Measurements from ENCODE around the gene LRP5.

The LRP5 gene

DNA sequence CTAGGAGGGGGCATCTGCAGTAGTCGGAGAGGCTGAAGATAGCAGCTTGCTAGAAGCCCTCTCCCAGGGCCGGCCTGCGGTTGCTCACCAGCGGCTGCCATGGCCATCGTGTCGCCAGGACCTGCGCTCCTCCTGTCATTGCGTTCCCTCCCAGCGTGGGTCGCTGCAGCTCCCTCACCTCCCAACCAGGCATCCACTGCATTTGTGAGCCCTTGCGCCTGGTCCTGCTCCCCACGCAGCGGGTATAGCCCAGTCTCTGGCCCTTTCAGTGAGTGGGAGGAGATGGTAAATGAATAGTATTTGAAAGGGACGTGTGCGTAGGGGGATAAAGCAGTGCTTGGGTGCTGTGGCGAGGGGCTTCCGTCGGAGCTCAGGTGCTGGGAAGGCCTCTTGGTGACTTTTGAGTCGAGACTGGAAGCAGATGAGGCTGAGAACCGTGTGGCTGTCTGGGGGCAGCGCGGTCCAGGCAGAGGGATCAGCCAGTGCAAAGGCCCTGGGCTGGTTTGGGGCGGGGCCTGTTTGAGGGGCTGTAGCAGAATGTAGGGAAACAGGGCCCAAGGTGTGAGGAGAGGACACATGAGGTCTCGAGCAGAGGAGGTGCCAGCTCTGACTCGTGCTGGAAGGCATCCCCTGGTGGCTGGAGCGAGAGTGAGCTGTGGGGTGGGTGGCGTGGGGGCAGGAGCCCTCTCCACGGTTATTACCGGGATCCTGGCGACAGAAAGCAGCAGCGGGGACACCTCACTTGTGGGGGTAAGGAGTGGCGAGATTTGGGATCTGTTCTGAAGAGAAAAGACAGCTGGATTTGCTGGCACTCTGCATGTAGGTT, 39.3 kb downstream of the LRP5 start:
- H3K4me3 ChIP-seq (ENCODE audit: low read depth, low read length), result no peak overlapping the region
- TF ChIP-seq, protein P1, sequence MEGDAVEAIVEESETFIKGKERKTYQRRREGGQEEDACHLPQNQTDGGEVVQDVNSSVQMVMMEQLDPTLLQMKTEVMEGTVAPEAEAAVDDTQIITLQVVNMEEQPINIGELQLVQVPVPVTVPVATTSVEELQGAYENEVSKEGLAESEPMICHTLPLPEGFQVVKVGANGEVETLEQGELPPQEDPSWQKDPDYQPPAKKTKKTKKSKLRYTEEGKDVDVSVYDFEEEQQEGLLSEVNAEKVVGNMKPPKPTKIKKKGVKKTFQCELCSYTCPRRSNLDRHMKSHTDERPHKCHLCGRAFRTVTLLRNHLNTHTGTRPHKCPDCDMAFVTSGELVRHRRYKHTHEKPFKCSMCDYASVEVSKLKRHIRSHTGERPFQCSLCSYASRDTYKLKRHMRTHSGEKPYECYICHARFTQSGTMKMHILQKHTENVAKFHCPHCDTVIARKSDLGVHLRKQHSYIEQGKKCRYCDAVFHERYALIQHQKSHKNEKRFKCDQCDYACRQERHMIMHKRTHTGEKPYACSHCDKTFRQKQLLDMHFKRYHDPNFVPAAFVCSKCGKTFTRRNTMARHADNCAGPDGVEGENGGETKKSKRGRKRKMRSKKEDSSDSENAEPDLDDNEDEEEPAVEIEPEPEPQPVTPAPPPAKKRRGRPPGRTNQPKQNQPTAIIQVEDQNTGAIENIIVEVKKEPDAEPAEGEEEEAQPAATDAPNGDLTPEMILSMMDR (IDR thresholded peaks at IDR 0.05; ENCODE audit: borderline replicate concordance, insufficient read depth, low read depth, low read length), result no peak

DNA sequence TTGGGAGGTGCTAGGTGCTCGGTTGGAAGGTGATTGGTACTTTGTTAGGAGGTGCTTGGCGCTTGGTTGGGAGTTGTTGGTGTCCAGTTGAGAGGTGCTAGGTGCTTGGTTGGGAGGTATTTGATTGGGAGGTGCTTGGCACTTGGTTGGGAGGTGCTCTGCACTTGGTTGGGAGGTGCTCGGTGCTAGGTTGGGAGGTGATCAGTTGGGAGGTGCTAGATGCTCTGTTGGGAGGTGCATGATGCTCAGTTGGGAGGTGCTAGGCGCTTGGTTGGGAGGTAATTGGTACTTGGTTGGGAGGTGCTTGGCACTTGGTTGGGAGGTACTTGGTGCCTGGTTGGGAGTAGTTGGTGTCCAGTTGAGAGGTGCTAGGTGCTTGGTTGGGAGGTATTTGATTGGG, 40.2 kb downstream of the LRP5 start:
- TF ChIP-seq, protein P1 (IDR thresholded peaks at IDR 0.05; ENCODE audit: borderline replicate concordance, insufficient read depth, low read depth, low read length), result no peak
- H3K4me3 ChIP-seq (ENCODE audit: low read depth, low read length), result no peak overlapping the region

DNA sequence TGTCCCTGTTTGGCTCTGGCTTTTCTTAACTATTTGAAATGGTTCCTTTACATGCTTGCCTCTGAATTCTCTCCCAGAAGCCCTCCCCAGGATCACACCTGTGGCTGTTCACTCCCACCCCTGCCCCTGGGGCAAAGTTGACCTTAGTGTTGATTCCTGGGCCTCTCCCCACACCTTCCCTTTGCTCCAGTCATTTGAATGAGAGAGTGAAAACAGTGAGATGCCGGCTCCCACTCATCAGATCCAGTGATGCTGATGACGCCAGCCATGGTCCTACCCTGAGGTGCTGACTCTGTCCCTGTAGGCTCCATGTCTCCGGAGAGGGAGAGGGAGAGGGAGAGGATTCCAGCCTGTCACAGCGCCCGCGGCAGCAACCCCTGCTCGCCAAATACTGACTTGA, 40.7 kb downstream of the LRP5 start:
- TF ChIP-seq, protein P1 (IDR thresholded peaks at IDR 0.05; ENCODE audit: borderline replicate concordance, insufficient read depth, low read depth, low read length), result no peak
- H3K4me3 ChIP-seq (ENCODE audit: low read depth, low read length), result no peak overlapping the region

DNA sequence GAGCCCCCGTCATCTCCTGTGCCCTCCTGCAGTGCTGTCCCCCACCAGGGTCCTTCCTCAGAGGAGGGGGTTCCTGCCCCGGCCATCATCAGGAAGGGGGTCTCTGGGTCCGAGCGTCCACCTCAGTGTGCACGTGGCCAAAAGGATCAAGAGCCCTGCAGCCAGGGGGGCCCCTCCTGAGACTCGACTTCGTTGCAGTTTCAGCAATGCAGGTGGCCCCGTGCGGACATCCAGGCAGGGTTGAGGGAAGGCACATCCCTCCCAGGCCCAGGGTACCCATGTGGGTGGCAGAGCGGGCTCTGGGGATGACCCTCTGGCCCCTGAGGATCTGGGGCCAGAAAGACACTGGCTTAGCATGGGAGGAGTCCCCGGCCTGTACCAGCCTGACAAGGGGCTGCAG, 41.3 kb downstream of the LRP5 start:
- no peak overlapping the region for H3K4me3 ChIP-seq (ENCODE audit: low read depth, low read length)
- TF ChIP-seq, protein P1 (IDR thresholded peaks at IDR 0.05; ENCODE audit: borderline replicate concordance, insufficient read depth, low read depth, low read length), result no peak

DNA sequence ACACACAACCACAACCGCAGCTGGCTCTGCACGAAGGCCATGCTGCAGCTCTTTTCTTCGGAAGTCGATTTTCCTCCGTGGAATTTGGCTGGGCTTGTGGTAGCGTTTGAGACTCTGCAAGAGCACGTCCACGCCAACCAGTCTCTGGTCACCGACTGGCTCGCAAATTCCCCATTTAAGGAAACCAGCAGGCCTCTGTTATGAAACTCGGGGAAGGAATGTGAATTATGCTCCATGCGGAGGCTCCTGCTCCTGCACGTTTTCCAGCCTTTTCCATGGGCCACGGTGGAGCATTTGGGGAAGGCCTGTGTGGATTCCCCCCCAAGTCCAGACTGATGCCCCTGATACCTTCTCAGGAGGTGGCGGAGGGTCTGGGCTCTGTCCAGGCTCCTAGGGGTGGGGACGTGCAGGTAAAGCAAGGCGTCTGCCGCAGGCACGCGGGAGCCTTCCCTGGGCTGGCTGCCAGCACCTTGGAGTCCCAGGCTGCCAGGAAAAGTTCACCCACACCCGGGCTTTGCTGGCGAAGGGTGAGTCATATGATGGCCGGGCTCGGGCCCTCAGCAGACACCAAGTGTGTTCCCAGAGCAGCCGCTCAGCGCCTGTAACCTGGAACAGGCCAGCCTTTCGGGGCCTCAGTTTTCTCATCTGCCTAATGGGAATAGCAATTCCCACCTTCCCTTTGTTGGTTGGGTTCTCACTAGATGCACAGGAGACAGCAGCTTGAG, 41.9 kb downstream of the LRP5 start:
- TF ChIP-seq, protein P1 (IDR thresholded peaks at IDR 0.05; ENCODE audit: borderline replicate concordance, insufficient read depth, low read depth, low read length), result no peak
- H3K4me3 ChIP-seq (ENCODE audit: low read depth, low read length), result no peak overlapping the region

DNA sequence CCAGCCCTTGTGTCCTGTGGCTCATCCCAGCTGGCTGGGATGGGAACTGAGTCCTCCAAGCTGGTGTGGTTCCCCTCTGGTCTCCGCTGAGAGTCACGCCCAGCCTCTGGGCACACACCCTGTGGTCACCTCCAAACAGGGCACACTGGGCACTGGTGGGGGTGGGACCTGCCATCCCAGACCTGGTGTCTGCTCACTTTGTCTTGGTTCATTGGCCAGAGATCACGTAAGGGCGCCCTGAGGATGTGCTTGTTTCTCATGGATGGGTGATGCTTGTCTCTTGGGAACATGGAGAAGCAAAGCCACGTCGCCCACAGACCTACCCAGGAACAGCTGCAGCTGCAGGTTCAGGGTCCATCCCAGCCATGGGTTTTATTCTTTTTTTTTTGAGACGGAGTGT, 43.1 kb downstream of the LRP5 start:
- H3K4me3 ChIP-seq (ENCODE audit: low read depth, low read length), result no peak overlapping the region
- TF ChIP-seq, protein P1 (IDR thresholded peaks at IDR 0.05; ENCODE audit: borderline replicate concordance, insufficient read depth, low read depth, low read length), result no peak

DNA sequence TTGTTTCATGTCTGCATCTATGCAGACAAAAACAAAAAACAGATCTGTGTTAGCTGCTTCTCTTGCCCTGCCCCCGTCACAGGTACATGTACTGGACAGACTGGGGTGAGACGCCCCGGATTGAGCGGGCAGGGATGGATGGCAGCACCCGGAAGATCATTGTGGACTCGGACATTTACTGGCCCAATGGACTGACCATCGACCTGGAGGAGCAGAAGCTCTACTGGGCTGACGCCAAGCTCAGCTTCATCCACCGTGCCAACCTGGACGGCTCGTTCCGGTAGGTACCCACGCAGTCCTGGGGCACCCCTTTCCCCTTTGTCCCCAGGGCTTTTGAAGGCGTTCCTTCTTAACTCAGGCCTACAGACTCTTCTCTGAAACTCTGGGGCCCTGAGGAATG, 45.2 kb downstream of the LRP5 start:
- H3K4me3 ChIP-seq (ENCODE audit: low read depth, low read length), result no peak overlapping the region
- TF ChIP-seq, protein P1 (IDR thresholded peaks at IDR 0.05; ENCODE audit: borderline replicate concordance, insufficient read depth, low read depth, low read length), result no peak
